Ovary (tissue), 9 donors: ENCODE measurements around the gene CENPP. TPM values are rescaled to one million over a fixed set of nuclear protein-coding genes. Genes with fewer than 3 reads are reported as not detected.

Experiments
- DNase-seq, 5 donors: peaks; one replicate each; pipeline ENCODE4 v3.0.0-alpha.2; 2019 to 2020
- H3K27ac ChIP-seq, 2 donors: fragments of 200-600 bp; one replicate each; pipeline versions ENCODE4 v1.5.1 to v1.8.0; 2019 to 2022
- H3K27me3 ChIP-seq: fragments of 200-600 bp; one replicate; pipeline ENCODE4 v1.8.0; 2022
- H3K36me3 ChIP-seq: fragments of 200-600 bp; sonication (generic); one replicate; pipeline ENCODE4 v1.5.1; 2019
- H3K4me1 ChIP-seq: one replicate; pipeline ENCODE4 v1.8.1; 2013; ENCODE audit warnings: mild to moderate bottlenecking, moderate library complexity; ENCODE audit not compliant: insufficient read depth
- H3K4me3 ChIP-seq: fragments of 200-600 bp; sonication (generic); one replicate; pipeline ENCODE4 v1.5.1; 2017
- H3K9me3 ChIP-seq, 2 donors: fragments of 200-600 bp in 1 of 2; sonication (generic) in 1 of 2; one replicate each; pipeline versions ENCODE4 v1.5.1 to v1.8.1; 2013 to 2019; ENCODE audit warnings: mild to moderate bottlenecking in 1 of 2, moderate library complexity in 1 of 2
- EP300 ChIP-seq: sonication (generic); formaldehyde crosslinking; IDR thresholded peaks from one replicate; pipeline ENCODE4 v1.6.1; 2017; ENCODE audit warnings: antibody characterized with exemption
- POLR2A ChIP-seq: fragments of 450-650 bp; IDR thresholded peaks from one replicate; pipeline ENCODE4 v1.6.1; 2017; ENCODE audit warnings: antibody characterized with exemption, mild to moderate bottlenecking, moderate library complexity
- WGBS, 3 donors: extraction: QIAGEN DNeasy Blood & Tissue Kit in 1 of 3; methylation state at CpG; one replicate each; pipeline versions ENCODE4 v1.1.5 to v1.1.7; 2013 to 2017; 5-methylcytosine and 5-hydroxymethylcytosine counted together
- intact Hi-C, 4 donors: fragments of 100-400 bp; cut with DNase I; formaldehyde crosslinking; loops; one replicate each; pipeline versions ENCODE4 v1.11.0 to v1.15.1; 2022 to 2023
- polyA plus RNA-seq, 2 donors: library from polyadenylated mRNA; stranded (reverse); fragments of 200-250 nt in 1 of 2; fragments of 350-450 nt in 1 of 2; fragmentation: Illumina TruSeq in 1 of 2; extraction: RNeasy Lipid Tissue Mini Kit (QIAGEN cat#74804) in 1 of 2; gene quantifications; one replicate each; pipeline ENCODE4 v1.2.3, GENCODE V29; 2013 to 2014
- total RNA-seq, 7 donors: library from RNA; depleted of rRNA in 2 of 7; stranded (reverse); fragments of >200 nt in 2 of 7; fragmentation: NEBNext Ultra II Directional in 3 of 7; extraction: Animal tissue kit (Norgen Biotek cat#: 25700) in 3 of 7; gene quantifications; one replicate each; pipeline versions ENCODE4 v1.1.0 to v1.2.4, GENCODE V29; 2016 to 2023
- TF ChIP-seq, protein P1 (sequence below), 3 donors: fragments of 450-650 bp in 2 of 3; fragments of 200-600 bp in 1 of 3; IDR thresholded peaks; one replicate each; pipeline versions ENCODE4 v1.5.1 to v1.8.0; 2016 to 2022; ENCODE audit warnings: antibody characterized with exemption in 3 of 3, mild to moderate bottlenecking in 1 of 3
- donor health status: DM: no; HTN: no; CAD: no; lungs with moderate emphysema.
- donor health status: DM: no; HTN: no; CAD: no.
- donor health status: Bipolar disorder and iron deficiency.
- donor health status: DM: yes; HTN: yes; CAD: no.
- donor health status: DM: no; HTN: no; CAD: no.
- donor health status: DM: yes; HTN: yes; CAD: no.

Gene CENPP
- total and polyA plus RNA-seq, 9 donors = 1.4 to 9.5 (median 5.8) TPM

DNA sequence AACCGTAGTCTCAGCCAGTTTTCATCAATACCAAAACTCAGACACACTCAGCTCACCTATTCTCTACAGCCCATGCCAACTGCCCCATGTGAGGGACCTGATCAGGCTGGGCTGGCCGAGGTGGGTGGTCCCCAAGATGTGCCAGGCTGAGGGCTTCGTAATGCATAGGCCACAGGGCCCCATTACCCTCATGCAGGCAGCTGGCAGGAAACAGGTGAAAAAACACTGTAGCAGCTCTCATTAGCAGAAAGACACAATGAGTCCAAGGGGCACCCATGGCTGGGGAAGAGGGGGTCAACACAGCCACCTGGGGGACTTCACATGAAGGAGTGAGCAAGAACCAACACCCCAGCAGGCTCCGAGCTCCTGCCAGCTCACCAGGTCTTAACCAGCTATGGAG is 336.0 kb downstream of the CENPP start:
- Histone ChIP-seq H3K9me3 (no peaks in the 10 kb centered on the region), H3K4me1 (no peaks in the 10 kb centered on the region), H3K27ac (no peak overlapping the region), H3K27me3 (no peaks in the 10 kb centered on the region), H3K4me3 (no peak overlapping the region), H3K36me3 (no peaks in the 10 kb centered on the region)
- intact Hi-C loops = no loop called here
- WGBS, 3 donors = 91 to 93% (median 92%) methylated on average over 4 of the region's 4 CpGs
- TF ChIP-seq POLR2A (no peak), EP300 (no peak)
- TF ChIP-seq, protein P1, sequence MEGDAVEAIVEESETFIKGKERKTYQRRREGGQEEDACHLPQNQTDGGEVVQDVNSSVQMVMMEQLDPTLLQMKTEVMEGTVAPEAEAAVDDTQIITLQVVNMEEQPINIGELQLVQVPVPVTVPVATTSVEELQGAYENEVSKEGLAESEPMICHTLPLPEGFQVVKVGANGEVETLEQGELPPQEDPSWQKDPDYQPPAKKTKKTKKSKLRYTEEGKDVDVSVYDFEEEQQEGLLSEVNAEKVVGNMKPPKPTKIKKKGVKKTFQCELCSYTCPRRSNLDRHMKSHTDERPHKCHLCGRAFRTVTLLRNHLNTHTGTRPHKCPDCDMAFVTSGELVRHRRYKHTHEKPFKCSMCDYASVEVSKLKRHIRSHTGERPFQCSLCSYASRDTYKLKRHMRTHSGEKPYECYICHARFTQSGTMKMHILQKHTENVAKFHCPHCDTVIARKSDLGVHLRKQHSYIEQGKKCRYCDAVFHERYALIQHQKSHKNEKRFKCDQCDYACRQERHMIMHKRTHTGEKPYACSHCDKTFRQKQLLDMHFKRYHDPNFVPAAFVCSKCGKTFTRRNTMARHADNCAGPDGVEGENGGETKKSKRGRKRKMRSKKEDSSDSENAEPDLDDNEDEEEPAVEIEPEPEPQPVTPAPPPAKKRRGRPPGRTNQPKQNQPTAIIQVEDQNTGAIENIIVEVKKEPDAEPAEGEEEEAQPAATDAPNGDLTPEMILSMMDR (IDR thresholded peaks at IDR 0.05) = no peak
- DNase-seq = peak in 1 of 5 donors; percentile 4

DNA sequence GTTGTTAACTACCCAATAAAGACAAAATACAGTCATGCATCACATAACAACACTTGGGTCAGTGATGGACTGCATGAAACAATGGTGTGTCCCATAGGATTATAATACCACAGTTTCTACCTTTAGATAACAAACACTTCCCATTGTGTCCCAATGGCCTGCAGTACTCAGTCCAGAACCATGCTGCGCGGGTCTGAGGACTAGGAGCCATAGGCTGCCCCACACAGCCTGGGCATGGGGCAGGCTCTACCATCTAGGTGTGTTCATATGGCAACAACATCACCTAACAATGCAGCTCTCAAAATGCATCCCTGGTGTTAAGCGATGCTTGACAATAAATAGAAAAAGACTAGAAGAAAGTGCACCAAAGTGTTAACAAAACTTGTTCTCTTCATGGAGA is 337.4 kb downstream of the CENPP start:
- Histone ChIP-seq H3K36me3 (no peaks in the 10 kb centered on the region), H3K4me1 (no peaks in the 10 kb centered on the region), H3K27me3 (no peaks in the 10 kb centered on the region), H3K27ac (no peak overlapping the region), H3K9me3 (no peaks in the 10 kb centered on the region), H3K4me3 (no peak overlapping the region)
- TF ChIP-seq, protein P1 (IDR thresholded peaks at IDR 0.05) = no peak
- TF ChIP-seq EP300 (no peak), POLR2A (no peak)
- intact Hi-C loops = no loop called here
- DNase-seq = peak in 1 of 5 donors; percentile 7
- 94 to 98% (median 94%) methylated on average over 3 of the region's 3 CpGs for WGBS, 3 donors

DNA sequence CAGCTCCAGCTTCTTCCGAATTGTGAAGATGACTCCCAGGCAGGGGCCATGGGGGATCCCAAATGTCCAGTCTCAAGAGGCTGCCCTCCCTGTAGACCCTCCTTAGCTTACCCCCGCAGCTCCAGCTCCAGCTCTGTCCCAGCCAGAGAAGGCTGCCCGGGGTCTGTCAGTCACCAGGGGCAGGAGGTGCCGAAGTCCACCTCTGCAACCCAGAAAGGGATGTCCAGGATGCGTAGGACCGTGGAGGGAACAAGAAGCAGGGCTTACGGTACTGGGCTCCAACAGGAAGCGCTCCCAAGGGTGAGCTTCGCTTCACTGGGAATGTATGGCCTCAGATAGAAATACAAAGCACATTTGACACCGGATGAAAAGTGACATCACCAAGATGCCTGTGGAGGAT is 338.2 kb downstream of the CENPP start:
- 89 to 93% (median 91%) methylated on average over 10 of the region's 10 CpGs for WGBS, 3 donors
- H3K27ac ChIP-seq = no peak overlapping the region
- H3K9me3 ChIP-seq = no peaks in the 10 kb centered on the region
- H3K27me3 ChIP-seq = no peaks in the 10 kb centered on the region
- DNase-seq = peak in 1 of 5 donors; percentile 24
- TF ChIP-seq POLR2A = no peak
- no peak for TF ChIP-seq EP300
- TF ChIP-seq, protein P1 (IDR thresholded peaks at IDR 0.05) = no peak
- no peak overlapping the region for H3K4me3 ChIP-seq
- H3K4me1 ChIP-seq = no peaks in the 10 kb centered on the region
- no peaks in the 10 kb centered on the region for H3K36me3 ChIP-seq
- intact Hi-C loops = no loop called here

DNA sequence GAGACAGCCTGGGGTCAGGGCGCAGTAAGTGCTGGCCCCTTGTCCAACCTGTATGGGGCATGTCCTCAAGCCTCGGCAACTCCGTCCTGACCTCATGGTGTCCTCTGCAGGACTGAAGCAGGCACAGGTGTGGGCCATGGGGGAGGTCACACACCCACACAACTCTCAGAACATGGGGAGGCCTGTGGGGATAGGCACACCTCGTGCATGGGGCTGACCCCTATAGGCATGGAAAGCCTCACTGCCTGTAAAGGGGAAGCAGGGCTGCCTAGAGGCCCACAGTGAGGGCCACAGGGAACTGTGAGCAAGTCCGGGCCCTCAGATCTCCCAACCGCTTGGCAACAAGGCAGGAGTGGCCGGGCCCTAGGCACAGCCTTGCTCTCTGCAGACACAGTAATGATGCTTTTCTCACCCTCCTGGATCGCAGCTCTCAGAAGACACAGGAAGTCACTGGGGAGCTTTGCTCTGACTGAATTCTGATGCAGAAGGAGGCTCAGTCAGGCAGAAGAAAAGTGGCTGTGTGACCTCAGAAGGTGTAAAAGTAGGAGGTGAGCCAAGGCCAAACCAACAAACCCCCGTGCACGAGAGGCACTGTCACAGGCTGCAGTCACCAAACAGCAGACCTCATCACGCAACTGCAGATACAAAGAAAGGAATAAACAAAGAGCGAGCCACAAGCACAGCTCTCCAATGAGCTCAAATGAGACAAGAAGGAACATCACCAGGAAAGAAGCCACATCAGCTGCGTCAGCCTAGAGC is 338.8 kb downstream of the CENPP start:
- H3K4me3 ChIP-seq = no peak overlapping the region
- no peaks in the 10 kb centered on the region for H3K36me3 ChIP-seq
- WGBS, 3 donors = 68 to 76% (median 76%) methylated on average over 13 of the region's 13 CpGs
- intact Hi-C loops = no loop called here
- TF ChIP-seq, protein P1 (IDR thresholded peaks at IDR 0.05) = no peak
- no peak for TF ChIP-seq POLR2A
- TF ChIP-seq EP300 = no peak
- H3K27me3 ChIP-seq = no peaks in the 10 kb centered on the region
- H3K27ac ChIP-seq = no peak overlapping the region
- DNase-seq = peak in 1 of 5 donors; percentile 26
- H3K9me3 ChIP-seq = no peaks in the 10 kb centered on the region
- H3K4me1 ChIP-seq = no peaks in the 10 kb centered on the region
